Trophoblast cell (in vitro differentiated cells and primary cell): ENCODE measurements around the gene REEP3.

Source experiments
- DNase-seq, 2 donors: peaks; one replicate each; pipeline ENCODE4 v3.0.0-alpha.2; 2016
- H2AFZ ChIP-seq: 2 replicates; pipeline ENCODE4 v1.6.1; 2013; ENCODE audit warnings: low read length, moderate library complexity, mild to moderate bottlenecking; ENCODE audit not compliant: insufficient read depth, poor library complexity
- H2AK5ac ChIP-seq: 2 replicates; pipeline ENCODE4 v1.6.1; 2013; ENCODE audit warnings: mild to moderate bottlenecking, low read length
- H2BK120ac ChIP-seq: 2 replicates; pipeline ENCODE4 v1.6.1; 2013; ENCODE audit warnings: low read length, mild to moderate bottlenecking, moderate library complexity; ENCODE audit not compliant: insufficient read depth, poor library complexity
- H2BK12ac ChIP-seq: 2 replicates; pipeline ENCODE4 v1.6.1; 2013; ENCODE audit warnings: mild to moderate bottlenecking, low read length, moderate library complexity
- H2BK5ac ChIP-seq: 2 replicates; pipeline ENCODE4 v1.6.1; 2013; ENCODE audit warnings: low read length, low read depth, moderate library complexity, mild to moderate bottlenecking; ENCODE audit not compliant: poor library complexity
- H3K14ac ChIP-seq: 2 replicates; pipeline ENCODE4 v1.6.1; 2013; ENCODE audit warnings: mild to moderate bottlenecking, low read length
- H3K18ac ChIP-seq: 2 replicates; pipeline ENCODE4 v1.6.1; 2013; ENCODE audit warnings: mild to moderate bottlenecking, low read length
- H3K23ac ChIP-seq: 2 replicates; pipeline ENCODE4 v1.6.1; 2013; ENCODE audit warnings: low read length
- H3K27ac ChIP-seq: 2 replicates; pipeline ENCODE4 v1.5.1; 2013; ENCODE audit warnings: low read depth, mild to moderate bottlenecking, inconsistent platforms, low read length, moderate library complexity
- H3K27me3 ChIP-seq: 2 replicates; pipeline ENCODE4 v1.6.1; 2013; ENCODE audit warnings: inconsistent platforms, mild to moderate bottlenecking, low read length, moderate library complexity; ENCODE audit not compliant: insufficient read depth
- H3K36me3 ChIP-seq, 2 experiments: 1 replicate in 1 of 2; 2 replicates in 1 of 2; pipeline ENCODE4 v1.6.1; 2013; ENCODE audit warnings: low read length in 2 of 2, mild to moderate bottlenecking in 2 of 2, moderate library complexity in 1 of 2; ENCODE audit not compliant: insufficient read depth in 2 of 2, control insufficient read depth in 1 of 2
- H3K4ac ChIP-seq: 2 replicates; pipeline ENCODE4 v1.6.1; 2013; ENCODE audit warnings: low read depth, mild to moderate bottlenecking, low read length, moderate library complexity
- H3K4me1 ChIP-seq, 2 experiments: 1 replicate in 1 of 2; 2 replicates in 1 of 2; pipeline ENCODE4 v1.6.1; 2013; ENCODE audit warnings: low read length in 2 of 2, mild to moderate bottlenecking in 2 of 2, moderate library complexity in 1 of 2; ENCODE audit not compliant: insufficient read depth in 2 of 2, control insufficient read depth in 1 of 2
- H3K4me2 ChIP-seq: 2 replicates; pipeline ENCODE4 v1.6.1; 2013; ENCODE audit warnings: inconsistent platforms, mild to moderate bottlenecking, low read length, moderate library complexity
- H3K4me3 ChIP-seq: 2 replicates; pipeline ENCODE4 v1.5.1; 2013; ENCODE audit warnings: mild to moderate bottlenecking, low read depth, low read length, inconsistent platforms
- H3K79me1 ChIP-seq: one replicate; pipeline ENCODE4 v1.6.1; 2013; ENCODE audit warnings: low read length
- H3K79me2 ChIP-seq: 2 replicates; pipeline ENCODE4 v1.6.1; 2013; ENCODE audit warnings: low read length, mild to moderate bottlenecking; ENCODE audit not compliant: control insufficient read depth, insufficient read depth, poor library complexity
- H3K9ac ChIP-seq: 2 replicates; pipeline ENCODE4 v1.6.1; 2013; ENCODE audit warnings: mild to moderate bottlenecking, low read length
- H3K9me3 ChIP-seq: 2 replicates; pipeline ENCODE4 v1.6.1; 2013; ENCODE audit warnings: low read depth, mild to moderate bottlenecking, control low read depth, inconsistent platforms, low read length; ENCODE audit not compliant: insufficient read depth
- H4K12ac ChIP-seq: 2 replicates; pipeline ENCODE4 v1.6.1; 2013; ENCODE audit warnings: low read depth, mild to moderate bottlenecking, low read length, moderate library complexity
- H4K8ac ChIP-seq: 2 replicates; pipeline ENCODE4 v1.6.1; 2013; ENCODE audit warnings: low read depth, mild to moderate bottlenecking, low read length, moderate library complexity
- H4K91ac ChIP-seq: one replicate; pipeline ENCODE4 v1.6.1; 2013; ENCODE audit warnings: low read depth, mild to moderate bottlenecking, low read length, moderate library complexity
- WGBS: extraction: QIAGEN DNeasy Blood & Tissue Kit; methylation state at CpG from one replicate; pipeline ENCODE4 v1.1.7; 2013; ENCODE audit warnings: missing lambda C conversion rate; ENCODE audit not compliant: insufficient read length, insufficient coverage; ENCODE audit errors: extremely low coverage; 5-methylcytosine and 5-hydroxymethylcytosine counted together

Gene REEP3

GRCh38 chr10:63646491-63646890, 125.3 kb downstream of the REEP3 start:
- Histone ChIP-seq H4K12ac (no peak overlapping the region), H3K27ac (no peak overlapping the region), H2BK5ac (no peak overlapping the region), H3K14ac (no peak overlapping the region), H2BK120ac (no peak overlapping the region), H3K9me3 (no peaks in the 10 kb centered on the region), H3K4me3 (no peak overlapping the region), H4K91ac (no peak overlapping the region), H3K4me2 (no peak overlapping the region), H3K18ac (no peak overlapping the region), H2BK12ac (no peak overlapping the region), H3K4ac (no peak overlapping the region), H4K8ac (no peak overlapping the region), H3K4me1 (no peaks in the 10 kb centered on the region), H2AFZ (no peak overlapping the region), H3K79me2 (no peaks in the 10 kb centered on the region), H3K27me3 (no peaks in the 10 kb centered on the region), H3K36me3 (no peaks in the 10 kb centered on the region), H3K23ac (no peak overlapping the region), H3K9ac (no peak overlapping the region), H3K79me1 (no peaks in the 10 kb centered on the region), H2AK5ac (no peak overlapping the region)
- no peak for DNase-seq
- no CpG with 5 or more reads among the region's 2 CpGs for WGBS

GRCh38 chr10:63651864-63652263, 130.7 kb downstream of the REEP3 start:
- no peak overlapping the region for H3K4me2 ChIP-seq
- H2BK5ac ChIP-seq, result no peak overlapping the region
- H3K14ac ChIP-seq, result no peak overlapping the region
- H3K9ac ChIP-seq, result no peak overlapping the region
- H3K27me3 ChIP-seq, result no peaks in the 10 kb centered on the region
- no peak overlapping the region for H3K4me3 ChIP-seq
- no peak overlapping the region for H3K4ac ChIP-seq
- H2BK12ac ChIP-seq, result no peak overlapping the region
- no peak overlapping the region for H4K8ac ChIP-seq
- H3K79me1 ChIP-seq, result no peaks in the 10 kb centered on the region
- H3K27ac ChIP-seq, result no peak overlapping the region
- no peak overlapping the region for H2AFZ ChIP-seq
- H4K12ac ChIP-seq, result no peak overlapping the region
- no peak overlapping the region for H3K23ac ChIP-seq
- no peaks in the 10 kb centered on the region for H3K36me3 ChIP-seq
- no CpG with 5 or more reads among the region's 5 CpGs for WGBS
- no peaks in the 10 kb centered on the region for H3K9me3 ChIP-seq
- no peaks in the 10 kb centered on the region for H3K4me1 ChIP-seq
- H2AK5ac ChIP-seq, result no peak overlapping the region
- no peak overlapping the region for H3K18ac ChIP-seq
- DNase-seq, result no peak
- H2BK120ac ChIP-seq, result no peak overlapping the region
- no peak overlapping the region for H4K91ac ChIP-seq
- H3K79me2 ChIP-seq, result no peaks in the 10 kb centered on the region

GRCh38 chr10:63653747-63654146, 132.5 kb downstream of the REEP3 start:
- Histone ChIP-seq H2BK12ac (no peak overlapping the region), H4K12ac (no peak overlapping the region), H2BK5ac (no peak overlapping the region), H3K14ac (no peak overlapping the region), H3K79me1 (no peaks in the 10 kb centered on the region), H3K36me3 (no peaks in the 10 kb centered on the region), H3K9ac (no peak overlapping the region), H3K18ac (no peak overlapping the region), H3K4me2 (no peak overlapping the region), H2AFZ (no peak overlapping the region), H3K27me3 (no peaks in the 10 kb centered on the region), H3K4me1 (no peaks in the 10 kb centered on the region), H2BK120ac (no peak overlapping the region), H3K79me2 (no peaks in the 10 kb centered on the region), H3K4ac (no peak overlapping the region), H3K9me3 (no peaks in the 10 kb centered on the region), H3K27ac (no peak overlapping the region), H2AK5ac (no peak overlapping the region), H3K23ac (no peak overlapping the region), H4K91ac (no peak overlapping the region), H4K8ac (no peak overlapping the region), H3K4me3 (no peak overlapping the region)
- no peak for DNase-seq
- no CpG with 5 or more reads among the region's 1 CpG for WGBS

GRCh38 chr10:63657761-63658160, 136.6 kb downstream of the REEP3 start:
- Histone ChIP-seq H4K12ac (no peak overlapping the region), H3K79me2 (no peaks in the 10 kb centered on the region), H3K18ac (no peak overlapping the region), H2BK12ac (no peak overlapping the region), H3K23ac (no peak overlapping the region), H3K4ac (no peak overlapping the region), H3K9ac (no peak overlapping the region), H3K4me2 (no peak overlapping the region), H4K91ac (no peak overlapping the region), H3K27ac (no peak overlapping the region), H3K14ac (no peak overlapping the region), H2BK120ac (no peak overlapping the region), H2AK5ac (no peak overlapping the region), H3K4me3 (no peak overlapping the region), H3K36me3 (no peaks in the 10 kb centered on the region), H3K4me1 (no peaks in the 10 kb centered on the region), H4K8ac (no peak overlapping the region), H2AFZ (no peak overlapping the region), H3K9me3 (no peaks in the 10 kb centered on the region), H2BK5ac (no peak overlapping the region), H3K27me3 (no peaks in the 10 kb centered on the region), H3K79me1 (no peaks in the 10 kb centered on the region)
- WGBS, result no CpG with 5 or more reads among the region's 4 CpGs
- DNase-seq, result no peak
